Stomach (tissue), 9 donors: ENCODE results near the gene AATF. TPM values are rescaled to one million over a fixed set of nuclear protein-coding genes. Genes with fewer than 3 reads are reported as not detected.

Experiments used
- DNase-seq, 2 donors: peaks; one replicate each; pipeline versions ENCODE4 v3.0.0 to v3.0.0-alpha.2; 2013 to 2019
- H3K27ac ChIP-seq, 5 donors: fragments of 200-600 bp in 4 of 5; sonication (generic) in 4 of 5; one replicate each; pipeline ENCODE4 v1.5.1; 2013 to 2019; ENCODE audit warnings: mild to moderate bottlenecking in 1 of 5, moderate library complexity in 1 of 5
- H3K27me3 ChIP-seq, 3 donors: fragments of 200-600 bp; sonication (generic); one replicate each; pipeline ENCODE4 v1.5.1; 2017 to 2019; ENCODE audit warnings: mixed run types in 1 of 3
- H3K36me3 ChIP-seq, 4 donors: fragments of 200-600 bp; sonication (generic); 1 replicate in 3 of 4; 2 replicates in 1 of 4; pipeline ENCODE4 v1.5.1; 2016 to 2019
- H3K4me1 ChIP-seq, 4 donors: fragments of 200-600 bp; sonication (generic); one replicate each; pipeline ENCODE4 v1.5.1; 2016 to 2019
- H3K4me3 ChIP-seq, 4 donors: fragments of 200-600 bp; sonication (generic) in 3 of 4; one replicate each; pipeline ENCODE4 v1.5.1; 2016 to 2019; ENCODE audit warnings: mild to moderate bottlenecking in 1 of 4
- H3K9me3 ChIP-seq, 4 donors: fragments of 200-600 bp; sonication (generic); one replicate each; pipeline ENCODE4 v1.5.1; 2016 to 2019
- EP300 ChIP-seq: sonication (generic); formaldehyde crosslinking; IDR thresholded peaks from one replicate; pipeline ENCODE4 v1.6.1; 2017; ENCODE audit warnings: antibody characterized with exemption
- POLR2A ChIP-seq, 4 donors: fragments of 450-650 bp; IDR thresholded peaks; one replicate each; pipeline ENCODE4 v1.6.1; 2016; ENCODE audit warnings: antibody characterized with exemption in 4 of 4, control low read depth in 2 of 4, mild to moderate bottlenecking in 1 of 4, moderate library complexity in 1 of 4
- POLR2AphosphoS5 ChIP-seq, 3 donors: sonication (generic); formaldehyde crosslinking; IDR thresholded peaks; one replicate each; pipeline ENCODE4 v1.6.1; 2016; ENCODE audit warnings: antibody characterized with exemption in 3 of 3
- WGBS, 5 donors: extraction: QIAGEN DNeasy Blood & Tissue Kit in 3 of 5; methylation state at CpG; one replicate each; pipeline versions ENCODE4 v1.1.5 to v1.1.7; 2013 to 2018; 5-methylcytosine and 5-hydroxymethylcytosine counted together
- intact Hi-C: fragments of 100-400 bp; cut with DNase I; formaldehyde crosslinking; loops from one replicate; pipeline ENCODE4 v1.15.1; 2023; ENCODE audit warnings: low total_unique reads
- polyA plus RNA-seq, 3 donors: library from polyadenylated mRNA; stranded (reverse); fragments of 200-250 nt; gene quantifications; one replicate each; pipeline ENCODE4 v1.2.3, GENCODE V29; 2013
- total RNA-seq, 5 donors: library from RNA; depleted of rRNA; stranded (reverse); fragments of >200 nt; gene quantifications; one replicate each; pipeline versions ENCODE4 v1.1.0 to v1.2.3, GENCODE V29; 2014 to 2016
- TF ChIP-seq, protein P1 (sequence below), 7 experiments: fragments of 450-650 bp in 4 of 7; fragments of 200-600 bp in 3 of 7; sonication (generic) in 3 of 7; IDR thresholded peaks; one replicate each; pipeline ENCODE4 v1.5.1; 2016 to 2019; ENCODE audit warnings: antibody characterized with exemption in 7 of 7, control low read depth in 2 of 7, mild to moderate bottlenecking in 1 of 7
- donor health status: healthy with polysubstance abuse.
- donor health status: Bipolar disorder and iron deficiency.
- donor health status: healthy.

Gene AATF
- total and polyA plus RNA-seq, 8 donors: 5.3 to 52.7 (median 24.7) TPM

DNA sequence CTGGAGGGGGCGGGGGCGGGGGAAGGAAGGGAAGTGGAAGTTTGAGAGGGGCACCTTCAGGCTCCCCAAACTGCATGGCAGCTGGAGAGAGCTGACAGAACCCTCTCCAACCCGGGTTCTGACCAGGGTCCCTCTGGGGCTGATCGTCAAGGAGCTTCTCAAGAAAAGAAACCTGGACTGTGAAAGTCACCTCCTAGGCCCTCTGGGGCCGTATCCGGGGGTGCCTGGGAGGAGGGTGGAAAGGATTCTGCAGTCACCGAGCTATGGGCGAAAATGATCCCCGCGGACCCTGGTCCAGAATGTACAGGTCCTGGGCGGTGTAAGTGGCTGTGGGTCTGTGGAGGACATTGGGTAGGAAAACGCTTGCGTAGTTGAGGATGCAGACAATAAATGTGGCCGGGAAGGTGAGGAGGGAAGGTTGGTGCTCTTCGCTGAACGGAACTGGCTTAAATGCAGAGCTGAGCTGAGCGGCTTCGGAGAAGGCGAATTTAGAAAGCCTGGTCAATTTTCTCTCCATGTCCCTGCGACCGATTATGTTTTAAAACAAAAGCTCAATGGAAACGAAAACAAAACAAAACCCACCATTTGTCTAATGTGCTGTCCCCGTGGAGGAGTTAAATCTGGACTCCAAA lies 15.1 kb upstream of the AATF start:
- intact Hi-C loops: no loop called here
- peaks cover 80 to 100% (median 100%) of the 10 kb centered on the region in 3 donors for H3K27me3 ChIP-seq
- no peaks in the 10 kb centered on the region for H3K36me3 ChIP-seq
- DNase-seq: no peak
- WGBS, 5 donors: 7 to 14% (median 11%) methylated on average over 23 of the region's 23 CpGs
- H3K4me1 ChIP-seq: peaks cover 72 to 74% (median 73%) of the 10 kb centered on the region in 4 donors
- TF ChIP-seq EP300: no peak
- TF ChIP-seq, protein P1, sequence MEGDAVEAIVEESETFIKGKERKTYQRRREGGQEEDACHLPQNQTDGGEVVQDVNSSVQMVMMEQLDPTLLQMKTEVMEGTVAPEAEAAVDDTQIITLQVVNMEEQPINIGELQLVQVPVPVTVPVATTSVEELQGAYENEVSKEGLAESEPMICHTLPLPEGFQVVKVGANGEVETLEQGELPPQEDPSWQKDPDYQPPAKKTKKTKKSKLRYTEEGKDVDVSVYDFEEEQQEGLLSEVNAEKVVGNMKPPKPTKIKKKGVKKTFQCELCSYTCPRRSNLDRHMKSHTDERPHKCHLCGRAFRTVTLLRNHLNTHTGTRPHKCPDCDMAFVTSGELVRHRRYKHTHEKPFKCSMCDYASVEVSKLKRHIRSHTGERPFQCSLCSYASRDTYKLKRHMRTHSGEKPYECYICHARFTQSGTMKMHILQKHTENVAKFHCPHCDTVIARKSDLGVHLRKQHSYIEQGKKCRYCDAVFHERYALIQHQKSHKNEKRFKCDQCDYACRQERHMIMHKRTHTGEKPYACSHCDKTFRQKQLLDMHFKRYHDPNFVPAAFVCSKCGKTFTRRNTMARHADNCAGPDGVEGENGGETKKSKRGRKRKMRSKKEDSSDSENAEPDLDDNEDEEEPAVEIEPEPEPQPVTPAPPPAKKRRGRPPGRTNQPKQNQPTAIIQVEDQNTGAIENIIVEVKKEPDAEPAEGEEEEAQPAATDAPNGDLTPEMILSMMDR (IDR thresholded peaks at IDR 0.05): no peak
- peak overlapping the region in 2 of 4 donors; percentile 23 to 39 for H3K4me3 ChIP-seq
- H3K9me3 ChIP-seq: no peaks in the 10 kb centered on the region
- H3K27ac ChIP-seq: no peak overlapping the region

DNA sequence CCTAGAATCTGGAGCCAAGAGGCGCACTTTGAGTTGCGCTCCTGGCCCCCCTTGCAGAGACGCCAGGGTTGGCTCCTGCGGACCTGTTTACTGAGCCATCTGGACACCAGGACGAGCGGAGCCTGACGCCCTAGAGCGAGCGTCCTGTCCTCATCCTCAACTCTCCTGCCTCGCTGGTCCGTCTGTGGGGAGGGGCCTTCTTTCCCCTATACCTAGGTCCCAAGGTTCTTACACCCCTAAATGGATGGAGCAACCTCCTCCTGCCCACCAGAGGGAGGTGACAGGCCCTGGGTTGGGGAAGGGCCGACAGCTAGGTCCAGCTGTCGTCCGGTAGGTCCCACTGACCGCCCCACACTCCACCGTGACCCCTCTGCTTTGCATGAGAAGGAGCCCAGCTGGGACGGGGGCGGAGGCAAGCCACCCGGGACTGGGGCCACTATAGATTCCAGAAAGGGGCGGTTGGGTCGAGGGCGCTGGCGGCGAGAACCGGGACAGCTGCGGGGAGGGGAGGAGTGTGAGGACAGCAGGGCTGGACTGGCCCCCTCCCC lies 14.5 kb upstream of the AATF start:
- intact Hi-C loops: no loop called here
- Histone ChIP-seq H3K4me1 (peaks cover 74 to 80% (median 78%) of the 10 kb centered on the region in 4 donors), H3K4me3 (peak overlapping the region in 3 of 4 donors; percentile 12 to 39 (median 23)), H3K27me3 (peaks cover 80 to 100% (median 100%) of the 10 kb centered on the region in 3 donors), H3K36me3 (no peaks in the 10 kb centered on the region), H3K27ac (no peak overlapping the region), H3K9me3 (no peaks in the 10 kb centered on the region)
- WGBS, 5 donors: 5 to 7% (median 6%) methylated on average over 12 to 26 of the region's 26 CpGs
- DNase-seq: no peak
- TF ChIP-seq, protein P1 (IDR thresholded peaks at IDR 0.05): no peak
- TF ChIP-seq POLR2AphosphoS5 (IDR thresholded peaks at IDR 0.05) (no peak), EP300 (no peak), POLR2A (IDR thresholded peaks at IDR 0.05) (no peak)

DNA sequence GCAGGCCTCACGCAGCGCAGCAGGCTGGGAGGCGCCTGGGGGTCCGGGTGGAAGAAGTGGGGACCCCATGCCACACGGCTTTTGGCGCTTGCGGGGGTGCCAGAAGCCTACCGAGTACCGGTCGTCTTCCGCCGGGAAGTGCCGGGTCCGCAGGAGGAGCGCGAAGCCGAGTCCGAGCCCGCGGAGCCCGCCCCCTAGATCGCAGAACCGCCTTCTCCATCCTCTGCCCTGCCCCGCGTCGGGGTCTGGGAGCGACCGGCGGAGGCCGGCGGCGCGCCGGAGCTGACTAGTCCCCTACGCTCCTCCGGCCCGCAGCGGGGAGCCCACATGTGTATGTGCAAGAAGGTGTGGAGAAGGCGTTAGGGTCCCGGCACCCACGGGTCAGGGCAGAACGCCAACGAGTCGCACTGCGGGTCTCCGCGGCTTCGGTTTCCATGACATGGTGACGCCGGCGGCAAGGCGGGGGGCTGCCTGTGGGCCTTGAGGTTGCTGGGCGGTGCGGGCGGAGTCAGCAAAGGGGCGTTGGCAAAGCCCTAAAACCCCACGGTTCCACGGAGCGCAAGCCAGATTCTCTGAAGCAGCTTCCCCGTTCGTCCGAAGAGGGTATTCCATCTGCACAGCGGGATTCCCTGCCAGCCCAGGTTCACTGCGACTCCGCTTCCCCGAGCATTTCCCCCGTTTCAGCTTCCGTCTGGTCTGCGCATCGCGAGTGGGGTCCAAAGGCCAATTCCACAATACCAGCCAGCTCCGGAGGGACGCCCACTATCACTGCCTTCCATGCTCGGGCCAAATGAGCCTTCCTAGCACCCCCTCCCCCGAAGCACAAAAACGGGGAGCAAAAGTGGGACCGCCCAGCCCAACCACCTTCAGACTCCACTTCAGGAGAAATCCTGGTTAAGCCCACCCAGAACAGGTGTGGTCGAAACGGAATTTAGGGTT lies 13.8 kb upstream of the AATF start:
- no peak overlapping the region for H3K27ac ChIP-seq
- DNase-seq: peak in 1 of 2 donors; percentile 63
- peaks cover 74 to 87% (median 83%) of the 10 kb centered on the region in 4 donors for H3K4me1 ChIP-seq
- TF ChIP-seq POLR2A (IDR thresholded peaks at IDR 0.05) (no peak), POLR2AphosphoS5 (IDR thresholded peaks at IDR 0.05) (no peak), EP300 (no peak)
- TF ChIP-seq, protein P1 (IDR thresholded peaks at IDR 0.05): no peak
- H3K36me3 ChIP-seq: no peaks in the 10 kb centered on the region
- 3 to 10% (median 5%) methylated on average over 25 to 79 of the region's 79 CpGs for WGBS, 5 donors
- intact Hi-C loops: no loop called here
- peak overlapping the region in 3 of 4 donors; percentile 12 to 39 (median 23) for H3K4me3 ChIP-seq
- no peaks in the 10 kb centered on the region for H3K9me3 ChIP-seq
- peaks cover 86 to 100% (median 100%) of the 10 kb centered on the region in 3 donors for H3K27me3 ChIP-seq
